GM19467 (cell line): ENCODE data around the gene KPRP.

Experiments
- ATAC-seq: cut with Tn5 transposase; IDR thresholded peaks from one replicate; pipeline ENCODE4 v1.9.1; 2021; ENCODE audit warnings: mild to moderate bottlenecking, moderate library complexity; ENCODE audit not compliant: unreplicated experiment

The KPRP gene

DNA sequence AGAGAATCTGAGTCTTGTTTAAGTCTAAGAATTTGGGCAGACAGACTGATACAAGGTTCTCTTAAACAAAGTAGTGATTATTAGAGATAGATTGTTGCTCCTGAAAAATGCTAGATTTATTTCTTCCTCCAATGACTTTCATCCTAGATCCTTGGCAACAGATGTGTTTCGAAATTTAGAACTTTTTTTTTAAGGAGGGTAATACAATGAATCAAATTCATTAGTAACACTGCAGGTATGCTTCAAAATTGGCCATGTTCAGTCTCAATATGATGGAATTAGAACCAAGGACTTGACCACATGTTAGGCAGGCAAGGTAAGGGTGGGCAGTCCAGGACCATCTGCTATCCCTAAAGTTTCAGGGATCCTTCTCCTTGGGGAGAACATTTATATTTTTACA is 12.6 kb downstream of the KPRP start:
- no peak for ATAC-seq

DNA sequence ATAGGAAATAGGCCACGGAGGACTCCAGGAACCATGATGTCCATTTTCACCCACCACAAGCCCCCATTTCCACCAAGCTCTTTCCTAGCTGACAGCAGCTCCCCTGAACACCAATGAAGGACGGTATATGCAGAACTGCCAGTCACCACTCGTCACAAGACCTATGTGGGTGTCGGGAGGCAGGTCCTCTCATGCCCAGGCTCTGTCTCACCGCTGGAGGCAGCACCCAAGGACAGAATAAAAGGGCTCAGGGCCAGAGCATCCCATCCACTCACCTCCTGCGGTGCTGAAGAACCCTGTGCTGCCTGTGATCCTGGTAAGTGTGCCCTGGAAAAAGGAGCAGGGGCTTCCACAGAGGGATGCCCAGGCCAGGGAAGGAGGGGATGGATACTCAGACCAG is 17.1 kb downstream of the KPRP start, which contains the start of gene LCE1F:
Gene LCE1F (plus strand): TSS at position 266 of the 400 bp plus-strand sequence. CDS start 1,232 bp downstream, outside the sequence.
- ATAC-seq: no peak

DNA sequence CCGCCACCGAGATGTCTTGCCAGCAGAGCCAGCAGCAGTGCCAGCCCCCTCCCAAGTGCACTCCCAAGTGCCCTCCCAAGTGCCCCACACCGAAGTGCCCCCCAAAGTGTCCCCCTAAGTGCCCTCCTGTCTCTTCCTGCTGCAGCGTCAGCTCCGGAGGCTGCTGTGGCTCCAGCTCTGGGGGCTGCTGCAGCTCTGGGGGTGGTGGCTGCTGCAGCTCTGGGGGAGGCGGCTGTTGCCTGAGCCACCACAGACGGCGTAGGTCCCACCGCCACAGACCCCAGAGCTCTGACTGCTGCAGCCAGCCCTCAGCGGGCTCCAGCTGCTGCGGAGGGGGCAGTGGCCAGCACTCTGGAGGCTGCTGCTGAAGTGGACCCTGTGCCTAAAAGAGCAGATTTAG is 18.5 kb downstream of the KPRP start:
- no peak for ATAC-seq

DNA sequence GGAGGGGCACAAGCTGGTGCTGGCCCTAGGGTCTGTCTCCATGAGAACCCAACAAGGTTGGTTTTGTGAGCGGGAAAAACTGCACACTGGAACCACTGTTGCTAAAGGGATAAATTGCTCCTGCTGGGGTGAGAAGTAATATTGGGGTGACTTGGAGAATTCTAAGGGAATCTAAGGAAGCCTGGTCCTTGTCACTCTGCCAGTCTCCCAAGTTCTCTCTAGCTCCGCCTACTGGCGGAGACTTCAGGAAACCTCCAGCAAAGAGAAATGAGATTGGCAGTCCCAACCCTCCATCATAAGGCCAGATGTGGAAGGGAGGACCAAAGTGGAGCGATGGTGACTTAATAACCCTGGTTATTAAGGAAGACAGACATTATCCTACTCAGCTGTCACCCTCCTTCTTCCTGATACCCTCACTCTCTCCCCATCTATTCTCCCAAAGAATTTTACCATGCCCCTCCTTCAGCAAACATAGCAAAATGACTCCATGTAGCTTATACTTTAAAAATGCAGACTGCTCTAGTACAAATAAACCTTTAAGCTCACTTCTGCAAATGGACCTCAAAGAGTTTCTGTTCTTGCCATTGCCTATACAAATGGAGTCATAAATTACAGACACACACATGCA is 19.8 kb downstream of the KPRP start:
- no peak for ATAC-seq

DNA sequence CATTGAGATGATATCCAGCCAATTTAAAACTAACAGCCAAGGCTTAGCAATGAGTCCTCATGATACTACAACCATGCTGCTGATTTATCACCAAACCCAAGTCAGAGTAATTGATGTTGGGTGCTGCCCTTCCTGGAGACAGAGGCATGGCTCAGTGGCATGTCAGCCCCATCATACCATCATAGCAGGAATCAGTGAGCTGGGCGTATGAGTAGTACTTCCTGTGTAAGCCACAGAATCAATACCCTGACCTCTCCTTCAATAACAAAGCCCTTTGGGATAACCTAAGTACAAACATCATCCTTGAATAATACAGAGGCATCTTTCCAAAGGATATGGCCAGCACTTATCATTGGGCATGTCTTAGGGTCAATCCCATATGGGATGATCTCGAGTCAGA is 25.3 kb downstream of the KPRP start:
- ATAC-seq: no peak

DNA sequence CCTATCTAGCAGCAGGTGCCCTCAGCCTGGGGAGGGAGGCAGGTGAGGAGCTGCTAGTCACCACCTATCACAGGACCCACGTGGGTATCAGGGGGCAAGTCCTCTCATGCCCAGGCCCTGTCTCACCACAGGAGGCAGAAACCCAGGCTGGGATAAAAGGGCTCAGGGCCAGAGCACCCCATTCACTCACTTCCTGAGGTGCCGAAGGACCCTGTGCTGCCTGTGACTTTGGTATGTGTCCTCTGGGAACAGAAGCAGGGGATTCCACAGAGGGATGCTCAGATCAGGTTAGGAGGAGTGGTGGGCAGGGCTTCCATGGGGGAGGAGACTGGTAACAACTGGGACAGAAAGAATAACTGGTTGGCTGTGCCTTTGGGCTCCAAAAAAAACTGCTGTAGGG is 28.3 kb downstream of the KPRP start, which contains the start of gene LCE1E:
Gene LCE1E (plus strand): TSS at position 181 of the 400 bp plus-strand sequence. CDS start 1,043 bp downstream, outside the sequence.
- no peak for ATAC-seq

DNA sequence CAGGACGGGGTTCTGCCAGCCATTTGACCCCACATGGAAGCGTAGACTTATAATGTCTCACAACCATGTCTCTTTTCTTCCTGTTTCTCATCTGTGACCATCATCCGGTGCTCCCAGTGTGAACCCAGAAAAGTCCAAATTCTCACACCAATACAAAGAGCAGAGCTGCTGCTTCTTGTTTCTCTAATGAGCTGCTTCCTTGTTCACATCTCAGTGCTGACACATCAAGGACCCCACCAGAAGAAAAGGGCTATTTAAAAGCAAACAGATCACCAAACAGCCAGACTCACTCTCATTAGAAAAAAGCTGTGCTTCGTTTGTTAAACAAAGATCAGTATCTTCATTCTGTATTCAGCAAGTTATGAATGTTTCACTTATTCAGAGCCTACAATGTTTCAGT is 37.9 kb downstream of the KPRP start:
- no peak for ATAC-seq

DNA sequence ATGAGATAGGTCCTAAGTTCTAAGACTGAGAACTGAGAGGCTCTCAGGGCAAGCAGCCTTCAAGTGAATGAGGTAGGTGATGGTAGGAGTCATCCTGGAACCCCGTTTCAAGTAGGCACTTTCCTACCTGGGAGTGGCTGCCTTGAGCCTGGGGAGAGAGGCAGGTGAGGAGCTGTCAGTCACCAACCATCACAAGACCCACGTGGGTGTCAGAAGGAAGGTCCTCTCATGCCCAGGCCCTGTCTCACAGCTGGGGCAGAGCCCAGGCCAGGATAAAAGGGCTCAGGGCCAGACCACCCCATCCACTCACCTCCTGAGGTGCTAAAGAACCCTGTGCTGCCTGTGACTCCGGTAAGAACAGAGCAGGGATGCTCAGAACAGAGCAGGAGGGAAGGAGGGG is 38.6 kb downstream of the KPRP start, which contains the start of gene LCE1D:
Gene LCE1D (plus strand): TSS at position 301 of the 400 bp plus-strand sequence. CDS start 1,074 bp downstream, outside the sequence.
- ATAC-seq: no peak

DNA sequence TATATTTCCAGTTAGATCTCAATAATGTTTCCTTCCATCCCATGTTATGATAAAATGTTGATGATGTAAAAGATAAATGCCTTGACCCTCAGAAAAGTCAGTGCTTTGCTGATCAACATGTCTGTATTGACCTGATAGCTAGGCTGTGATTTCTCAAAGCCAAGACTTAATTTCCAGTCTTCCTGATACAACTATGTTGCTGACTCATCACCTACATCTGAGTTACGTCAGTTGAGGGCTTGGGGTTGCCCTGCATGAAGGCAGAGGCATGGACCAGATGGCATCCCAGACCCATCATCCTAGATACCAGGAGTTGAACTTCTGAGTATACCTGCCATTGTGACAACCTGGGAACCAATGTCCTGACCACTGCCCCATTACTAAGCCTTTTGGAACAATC is 43.5 kb downstream of the KPRP start:
- ATAC-seq: no peak

DNA sequence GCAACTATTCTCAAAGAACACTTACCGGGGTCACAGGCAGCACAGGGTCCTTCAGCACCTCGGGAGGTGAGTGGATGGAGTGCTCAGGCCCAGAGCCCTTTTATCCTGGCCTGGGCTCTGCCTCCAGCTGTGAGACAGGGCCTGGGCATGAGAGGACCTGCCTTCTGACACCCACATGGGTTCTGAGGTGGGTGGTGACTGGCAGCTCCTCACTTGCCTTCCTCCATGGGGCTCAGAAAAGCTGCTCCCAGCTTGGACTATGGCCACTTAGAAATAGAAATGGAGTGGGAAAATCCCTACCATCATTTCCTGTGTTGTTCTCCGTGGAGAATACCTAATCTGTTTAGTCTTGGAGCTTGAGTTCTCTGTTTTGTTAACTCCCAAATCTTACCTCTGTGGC is 48.8 kb downstream of the KPRP start, which contains the start of gene LCE1C:
Gene LCE1C (minus strand): TSS at position 76 of the 400 bp plus-strand sequence. CDS start 1,173 bp downstream, outside the sequence.
- ATAC-seq: no peak

DNA sequence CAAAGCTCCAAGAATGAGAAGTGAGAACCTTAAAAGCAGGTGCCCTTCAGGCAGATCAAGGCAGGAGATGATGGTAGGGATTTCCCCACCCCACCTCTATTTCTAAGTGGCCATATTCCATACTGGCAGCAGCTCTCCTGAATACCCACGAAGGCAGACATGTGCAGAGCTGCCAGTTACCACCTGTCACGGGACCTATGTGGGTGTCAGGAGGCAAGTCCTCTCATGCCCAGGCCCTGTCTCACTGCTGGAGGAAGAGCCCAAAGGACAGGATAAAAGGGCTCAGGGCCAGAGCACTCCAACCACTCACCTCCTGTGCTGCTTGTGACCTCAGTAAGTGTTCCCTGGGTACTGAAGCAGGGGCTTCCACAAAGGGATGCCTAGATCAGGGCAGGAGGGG is 53.2 kb downstream of the KPRP start:
- ATAC-seq: no peak
